NK-92 (cell line): ENCODE measurements around the gene NFIA.
A peak's percentile ranks its signal among the peaks of the same experiment; 100 is the strongest.
"Not testable (repeated sequence)": the region's sequence is repeated elsewhere in the genome, so short reads cannot be mapped to it uniquely, and the experiment has no call there.

ENCODE experiments used
- DNase-seq: peaks from one replicate; lab custom pipeline; 2025; ENCODE audit not compliant: unreplicated experiment; lab: John Stamatoyannopoulos, UW

NFIA gene

GRCh38 chr1:61447106-61447967, 365.0 kb downstream of the NFIA start:
- DNase-seq: no peak

GRCh38 chr1:61447968-61448430, 365.6 kb downstream of the NFIA start:
- no peak for DNase-seq

- DNase-seq: no peak
These were observed 366.6 kb downstream of the NFIA start for GRCh38 chr1:61448914-61449313.

- DNase-seq: no peak
These were observed 367.0 kb downstream of the NFIA start for GRCh38 chr1:61449410-61449809.

DNA sequence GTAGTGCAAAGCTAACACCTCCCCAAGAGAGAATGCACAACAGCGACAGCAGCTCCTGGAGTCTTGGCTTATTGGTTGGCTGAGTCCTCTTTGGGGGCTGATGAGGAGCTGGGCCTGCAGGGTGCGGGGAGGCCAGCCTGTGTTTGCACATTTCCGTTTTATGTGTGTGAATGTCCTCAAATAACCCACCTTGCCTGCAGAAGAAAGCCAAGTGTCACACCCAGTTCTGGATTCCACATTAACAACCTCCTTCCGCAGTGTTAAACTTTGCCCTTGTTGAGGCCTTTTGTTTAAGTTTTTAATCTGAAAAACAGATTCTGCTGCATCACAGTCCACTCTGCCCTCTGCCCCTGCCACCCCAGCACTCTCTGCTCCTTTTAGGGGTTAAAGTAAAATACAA, 368.1 kb downstream of the NFIA start:
- DNase-seq: no peak

GRCh38 chr1:61450872-61451571, 368.7 kb downstream of the NFIA start:
- DNase-seq: no peak

- no peak for DNase-seq
These were observed 369.2 kb downstream of the NFIA start for GRCh38 chr1:61451572-61451968.

- no peak for DNase-seq
These were observed 370.0 kb downstream of the NFIA start for GRCh38 chr1:61452176-61453035.

GRCh38 chr1:61453111-61453961, 371.0 kb downstream of the NFIA start:
- peak; percentile 9 for DNase-seq

DNA sequence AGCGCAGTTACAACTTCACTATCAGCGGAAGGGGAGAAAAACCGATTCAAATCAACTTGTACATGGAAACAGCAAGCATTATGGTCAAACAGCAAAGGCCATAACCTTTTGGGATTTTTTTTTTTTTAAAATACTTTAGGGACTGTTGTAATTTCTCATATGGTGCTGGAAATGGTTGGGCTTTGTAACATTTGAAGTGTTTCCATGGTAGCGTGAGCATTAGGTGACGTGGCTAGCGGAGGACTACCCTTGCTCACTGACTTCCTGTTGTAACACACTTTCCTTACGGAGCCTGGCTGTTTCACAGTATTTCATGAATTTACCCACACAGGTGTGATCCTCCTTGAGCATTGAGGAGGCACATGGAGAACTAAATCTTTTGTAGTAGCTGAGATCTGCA, 373.0 kb downstream of the NFIA start:
- DNase-seq: no peak

DNA sequence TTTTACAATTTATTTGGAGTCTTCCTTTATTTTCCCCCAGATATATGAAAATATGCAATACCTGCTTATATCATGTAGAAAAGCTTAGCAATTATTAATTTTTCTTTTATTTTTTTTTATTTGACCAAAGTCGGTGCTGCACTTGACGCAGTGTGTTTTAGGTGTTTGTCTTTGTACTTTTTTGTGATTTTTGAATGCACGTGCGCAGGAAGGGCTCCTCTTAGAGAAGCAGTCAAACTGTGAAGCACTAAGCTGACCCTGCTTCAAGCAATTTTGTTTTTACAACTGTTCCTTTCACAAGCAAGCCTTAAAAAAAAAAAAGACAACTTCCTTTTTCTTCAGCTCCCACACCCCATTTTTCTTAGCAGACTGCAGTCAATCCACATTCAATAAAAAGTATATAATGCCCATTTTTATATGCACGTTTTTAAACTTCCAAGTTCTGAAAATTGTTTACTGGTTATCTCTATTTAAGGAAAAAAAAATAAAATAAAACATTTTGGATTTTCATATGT, 375.2 kb downstream of the NFIA start:
- no peak for DNase-seq

DNA sequence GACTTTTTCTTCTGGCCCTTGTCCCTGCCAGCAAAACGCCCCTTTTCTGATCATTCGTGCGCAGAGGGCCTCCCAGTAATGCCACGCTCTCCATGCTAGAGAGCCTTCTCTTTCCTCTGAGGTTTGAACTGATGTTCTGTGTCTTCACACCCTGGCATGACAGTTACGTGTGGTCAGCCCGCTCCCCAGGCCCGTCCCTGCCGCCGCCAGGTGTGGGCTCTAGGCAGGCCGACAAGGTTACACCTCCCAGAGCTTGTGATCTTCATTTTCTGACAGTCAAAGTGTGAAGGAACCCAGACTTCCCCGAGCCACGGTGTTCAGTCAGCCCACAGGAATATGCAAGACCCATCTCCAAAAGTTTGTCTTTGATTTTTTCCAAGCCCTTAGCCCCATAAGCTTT, 377.0 kb downstream of the NFIA start:
- no peak for DNase-seq

- DNase-seq: no peak
These were observed 377.8 kb downstream of the NFIA start for GRCh38 chr1:61460191-61460590.

DNA sequence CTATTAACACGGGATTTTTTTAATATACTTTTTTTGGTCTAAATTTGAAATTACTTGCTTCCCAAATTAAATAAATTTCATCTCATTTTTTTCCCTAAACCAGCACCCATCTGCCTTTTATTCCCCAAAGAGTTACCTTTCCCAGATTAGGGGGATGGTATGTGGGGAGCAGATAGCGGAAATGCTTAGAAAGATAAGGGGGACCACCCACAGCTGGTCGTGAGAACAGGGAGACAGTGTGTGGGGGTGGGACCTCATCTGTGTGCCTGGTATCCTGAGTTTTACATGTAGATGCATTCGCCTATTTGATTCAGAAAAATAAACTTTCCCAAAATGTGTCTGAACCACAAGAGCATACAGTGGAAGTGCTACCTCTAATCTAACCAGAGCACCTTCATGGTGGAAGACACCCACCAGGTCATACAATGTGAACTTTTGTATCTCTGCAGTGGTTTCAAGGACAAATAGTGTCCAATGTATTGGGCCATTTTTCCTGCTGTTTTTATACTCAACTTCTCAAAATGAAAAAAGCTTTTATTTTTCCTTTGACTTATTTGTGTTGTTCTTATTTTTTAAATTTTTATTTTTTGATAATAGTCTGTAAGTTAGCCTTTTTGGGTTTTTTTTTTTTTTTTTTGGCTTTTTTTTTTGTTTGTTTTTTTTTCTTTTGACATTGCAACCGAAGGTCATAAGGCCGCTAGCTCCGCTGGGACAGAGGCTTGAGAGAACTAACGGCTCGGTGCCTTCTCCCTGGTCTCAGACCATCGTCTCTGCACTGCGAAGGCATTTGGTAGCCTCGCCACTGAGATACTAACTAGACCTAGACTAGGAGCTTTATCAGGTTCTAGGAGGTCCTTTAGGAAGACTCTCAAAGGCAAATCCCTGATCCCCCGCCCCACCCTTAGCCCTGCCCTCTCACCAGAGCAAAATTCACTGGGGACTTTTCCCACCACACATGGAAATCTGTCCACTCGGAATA, 379.3 kb downstream of the NFIA start:
- DNase-seq: no peak

GRCh38 chr1:61462628-61463027, 380.3 kb downstream of the NFIA start:
- no peak for DNase-seq

GRCh38 chr1:61463220-61463619, 380.9 kb downstream of the NFIA start:
- no peak for DNase-seq

DNA sequence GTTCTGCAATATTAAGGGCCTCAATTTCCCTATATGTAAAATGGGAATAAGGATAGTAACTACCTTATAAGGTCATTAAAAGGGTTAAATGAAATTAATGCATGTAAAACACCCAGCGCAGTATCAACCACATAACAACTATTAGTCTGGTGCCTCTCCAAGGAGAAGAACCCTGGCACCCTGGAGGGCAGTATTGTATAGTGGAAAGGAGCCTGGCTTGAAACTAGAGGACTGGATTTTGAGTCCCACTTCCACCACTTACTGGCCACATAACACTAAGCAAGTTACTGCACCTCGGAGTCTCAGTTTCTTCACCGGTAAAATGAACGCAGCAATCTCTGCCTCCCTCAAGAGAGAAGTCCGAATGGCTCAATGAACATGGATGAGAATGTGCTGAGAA, 385.5 kb downstream of the NFIA start:
- not testable (repeated sequence) for DNase-seq

GRCh38 chr1:61469365-61469764, 387.0 kb downstream of the NFIA start:
- DNase-seq: no peak

DNA sequence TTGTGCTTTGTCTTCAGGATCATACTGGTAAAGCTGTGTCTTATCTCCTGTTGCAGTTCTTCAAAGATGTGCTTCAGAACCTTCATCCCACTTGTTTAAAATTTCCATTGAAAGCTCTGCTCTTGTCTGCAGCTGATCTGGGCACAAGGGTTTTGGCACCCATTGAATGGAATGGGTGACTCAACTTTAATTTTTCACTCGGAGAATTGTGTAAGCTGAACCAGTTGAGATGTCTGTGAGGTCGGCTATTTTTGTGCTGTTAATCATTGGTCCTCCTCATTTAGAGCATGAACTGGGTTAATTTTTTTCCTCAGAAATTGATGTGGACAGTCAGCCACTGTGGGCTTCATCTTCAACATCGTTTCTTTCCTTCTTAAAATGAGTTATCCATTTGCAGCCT, 390.5 kb downstream of the NFIA start:
- no peak for DNase-seq
